NCI-H226 (cell line): ENCODE results near the gene CRTC1.
A peak's percentile ranks its signal among the peaks of the same experiment; 100 is the strongest.

Source experiments
- DNase-seq: peaks from one replicate; pipeline ENCODE4 v3.0.0-alpha.2; 2015

Gene CRTC1

GRCh38 chr19:18774107-18774506 is 90.6 kb downstream of the CRTC1 start:
- no peak for DNase-seq

GRCh38 chr19:18774782-18775444 is 91.4 kb downstream of the CRTC1 start:
- DNase-seq, result no peak

GRCh38 chr19:18775586-18776287 is 92.3 kb downstream of the CRTC1 start:
- peak; percentile 35 for DNase-seq

GRCh38 chr19:18776288-18776594 is 92.8 kb downstream of the CRTC1 start:
- DNase-seq, result peak; percentile 47

GRCh38 chr19:18776736-18777135 is 93.3 kb downstream of the CRTC1 start:
- no peak for DNase-seq

GRCh38 chr19:18777301-18778075 is 94.0 kb downstream of the CRTC1 start:
- DNase-seq, result no peak

GRCh38 chr19:18778076-18778389 is 94.6 kb downstream of the CRTC1 start:
- no peak for DNase-seq

- DNase-seq, result no peak
Measured at GRCh38 chr19:18778826-18779495, 95.5 kb downstream of the CRTC1 start.

GRCh38 chr19:18780081-18780480 is 96.6 kb downstream of the CRTC1 start:
- DNase-seq, result no peak

- no peak for DNase-seq
Measured at GRCh38 chr19:18780631-18781030, 97.2 kb downstream of the CRTC1 start.

GRCh38 chr19:18781047-18781600 is 97.6 kb downstream of the CRTC1 start:
- no peak for DNase-seq

GRCh38 chr19:18781885-18782527 is 98.5 kb downstream of the CRTC1 start:
- no peak for DNase-seq

GRCh38 chr19:18782559-18783225 is 99.2 kb downstream of the CRTC1 start:
- DNase-seq, result no peak

GRCh38 chr19:18783958-18784785 is 100.7 kb downstream of the CRTC1 start:
- no peak for DNase-seq

GRCh38 chr19:18784786-18785120 is 101.3 kb downstream of the CRTC1 start:
- DNase-seq, result no peak

- peak; percentile 43 for DNase-seq
Measured at GRCh38 chr19:18785179-18786124, 102.0 kb downstream of the CRTC1 start.

- DNase-seq, result no peak
Measured at GRCh38 chr19:18788529-18789421, 105.3 kb downstream of the CRTC1 start.

GRCh38 chr19:18789422-18789869 is 106.0 kb downstream of the CRTC1 start:
- DNase-seq, result no peak
